LNCaP clone FGC (cell line): Measurements from ENCODE around the gene MYO7A.

Experiments
- DNase-seq: peaks from one replicate; pipeline ENCODE4 v3.0.0-alpha.2; 2011; ENCODE audit warnings: low read depth
- H3K4me3 ChIP-seq: 2 replicates; pipeline ENCODE4 v1.5.1; 2011; ENCODE audit warnings: mild to moderate bottlenecking, low read depth, low read length, control low read depth
- TF ChIP-seq, protein P1 (sequence below): IDR thresholded peaks from 2 replicates; pipeline ENCODE4 v1.5.1; 2012; ENCODE audit warnings: mild to moderate bottlenecking; ENCODE audit not compliant: control insufficient read depth, insufficient read depth; ENCODE audit errors: extremely low read depth

The MYO7A gene

DNA sequence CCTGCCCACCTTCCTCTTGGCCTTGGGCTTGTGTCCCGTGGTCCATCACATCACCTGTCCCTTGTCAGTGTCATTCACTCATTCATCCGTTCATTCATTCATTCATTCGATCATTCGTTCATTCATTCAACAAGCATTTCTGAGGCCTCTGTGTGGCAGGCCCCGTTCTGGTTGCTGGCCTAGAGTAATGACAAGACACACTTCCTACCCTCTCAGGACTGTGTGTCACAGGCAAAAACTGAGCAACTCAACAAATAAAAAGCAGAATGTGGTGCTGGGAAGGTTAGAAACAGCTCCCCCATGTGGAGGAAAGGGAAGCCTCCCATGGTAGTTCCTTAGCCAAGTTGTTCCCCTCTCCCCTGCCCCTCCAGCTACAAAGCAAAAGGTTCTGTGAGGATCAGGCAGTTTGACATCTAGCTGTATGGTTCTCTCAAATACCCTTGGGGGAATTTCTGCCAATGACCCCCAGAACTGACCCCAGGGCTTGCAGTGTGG is 27.0 kb upstream of the MYO7A start:
- no peak for DNase-seq
- no peak overlapping the region for H3K4me3 ChIP-seq
- TF ChIP-seq, protein P1, sequence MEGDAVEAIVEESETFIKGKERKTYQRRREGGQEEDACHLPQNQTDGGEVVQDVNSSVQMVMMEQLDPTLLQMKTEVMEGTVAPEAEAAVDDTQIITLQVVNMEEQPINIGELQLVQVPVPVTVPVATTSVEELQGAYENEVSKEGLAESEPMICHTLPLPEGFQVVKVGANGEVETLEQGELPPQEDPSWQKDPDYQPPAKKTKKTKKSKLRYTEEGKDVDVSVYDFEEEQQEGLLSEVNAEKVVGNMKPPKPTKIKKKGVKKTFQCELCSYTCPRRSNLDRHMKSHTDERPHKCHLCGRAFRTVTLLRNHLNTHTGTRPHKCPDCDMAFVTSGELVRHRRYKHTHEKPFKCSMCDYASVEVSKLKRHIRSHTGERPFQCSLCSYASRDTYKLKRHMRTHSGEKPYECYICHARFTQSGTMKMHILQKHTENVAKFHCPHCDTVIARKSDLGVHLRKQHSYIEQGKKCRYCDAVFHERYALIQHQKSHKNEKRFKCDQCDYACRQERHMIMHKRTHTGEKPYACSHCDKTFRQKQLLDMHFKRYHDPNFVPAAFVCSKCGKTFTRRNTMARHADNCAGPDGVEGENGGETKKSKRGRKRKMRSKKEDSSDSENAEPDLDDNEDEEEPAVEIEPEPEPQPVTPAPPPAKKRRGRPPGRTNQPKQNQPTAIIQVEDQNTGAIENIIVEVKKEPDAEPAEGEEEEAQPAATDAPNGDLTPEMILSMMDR: peak; percentile 19; the same call in 1 of the 2 replicates

DNA sequence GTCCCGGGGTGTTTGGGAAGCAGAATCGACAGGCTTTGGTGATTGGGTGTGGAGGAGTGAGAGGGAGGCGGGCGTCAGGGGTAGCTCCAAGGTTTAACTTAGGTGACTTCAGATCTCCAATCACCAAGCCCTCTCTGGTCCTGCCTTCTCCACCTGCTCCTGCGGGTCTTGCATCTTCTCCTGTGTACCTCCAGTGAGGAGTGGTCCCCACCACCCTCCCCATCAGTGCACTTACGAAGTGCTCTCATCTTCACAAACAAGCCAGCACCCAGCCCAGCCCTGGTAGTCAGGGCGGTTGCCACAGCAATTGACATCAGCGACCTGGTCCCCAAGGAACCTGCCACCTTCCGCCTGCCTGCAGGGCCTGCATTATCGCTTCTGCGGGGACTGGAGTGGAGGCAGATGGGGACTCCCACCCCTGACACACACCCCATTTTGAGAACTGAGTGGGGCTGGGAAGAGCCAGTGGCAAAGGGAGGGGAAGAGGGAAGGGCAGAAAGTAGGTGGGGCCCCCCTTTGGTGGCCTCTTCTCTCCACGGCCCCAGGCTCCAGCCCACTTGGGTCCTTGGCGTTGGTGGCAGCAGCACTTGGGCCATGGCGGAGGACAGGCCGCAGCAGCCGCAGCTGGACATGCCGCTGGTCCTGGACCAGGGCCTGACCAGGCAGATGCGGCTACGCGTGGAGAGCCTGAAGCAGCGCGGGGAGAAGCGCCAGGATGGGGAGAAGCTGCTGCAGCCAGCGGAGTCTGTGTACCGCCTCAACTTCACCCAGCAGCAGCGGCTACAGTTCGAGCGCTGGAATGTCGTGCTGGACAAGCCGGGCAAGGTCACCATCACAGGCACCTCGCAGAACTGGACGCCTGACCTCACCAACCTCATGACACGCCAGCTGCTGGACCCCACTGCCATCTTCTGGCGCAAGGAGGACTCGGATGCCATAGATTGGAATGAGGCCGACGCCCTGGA is 25.5 kb upstream of the MYO7A start, which contains the start of gene OMP:
Gene OMP (plus strand): TSS at position 595 of the 965 bp plus-strand sequence. CDS start 0 bp downstream, at position 595.
- no peak for DNase-seq
- TF ChIP-seq, protein P1: no peak

DNA sequence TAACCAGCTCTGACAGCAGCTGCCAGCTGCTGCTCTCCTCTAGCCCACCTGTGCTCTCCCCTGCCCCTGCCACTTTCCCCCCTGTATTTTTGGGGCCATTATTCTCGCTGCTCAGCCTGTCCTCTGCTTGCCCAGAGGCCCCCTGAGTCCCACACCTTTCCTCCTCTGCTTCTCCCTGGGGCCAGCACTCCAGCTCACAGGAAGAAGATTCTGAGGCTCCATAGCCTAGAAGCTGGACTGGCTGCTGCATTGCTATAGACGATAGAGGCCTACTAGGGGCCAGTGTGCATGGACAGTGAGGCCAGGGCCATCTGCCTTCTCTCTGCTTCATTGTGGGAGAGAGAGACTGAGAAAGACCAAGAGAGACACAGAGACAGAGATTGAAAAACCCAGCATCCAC is 24.7 kb upstream of the MYO7A start:
- TF ChIP-seq, protein P1: no peak
- no peak overlapping the region for H3K4me3 ChIP-seq
- no peak for DNase-seq

More for the DNA sequence above, 25.5 kb upstream of the MYO7A start, which contains the start of gene OMP:
- H3K4me3 ChIP-seq: no peak within 1 kb of the TSS

DNA sequence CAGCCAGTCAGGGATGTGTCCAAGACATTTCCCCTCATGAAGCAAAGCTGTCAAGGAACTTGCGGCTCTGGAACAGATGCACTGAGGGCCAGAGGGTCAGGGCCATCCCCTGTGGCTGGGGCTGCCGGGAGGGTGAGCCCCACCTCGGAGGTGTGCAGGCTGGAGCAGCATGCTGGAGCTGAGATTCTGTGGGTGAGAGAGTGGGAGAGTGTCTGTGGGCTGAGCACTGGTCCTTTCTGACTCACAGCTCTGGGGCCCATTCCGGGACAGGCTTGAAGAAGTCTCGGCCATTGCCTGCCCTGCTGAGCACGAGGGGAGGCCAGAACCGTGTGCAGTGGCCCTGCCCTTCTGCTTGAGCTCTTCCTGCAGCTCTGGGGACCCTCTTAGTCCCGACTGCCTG is 23.3 kb upstream of the MYO7A start:
- TF ChIP-seq, protein P1: no peak

DNA sequence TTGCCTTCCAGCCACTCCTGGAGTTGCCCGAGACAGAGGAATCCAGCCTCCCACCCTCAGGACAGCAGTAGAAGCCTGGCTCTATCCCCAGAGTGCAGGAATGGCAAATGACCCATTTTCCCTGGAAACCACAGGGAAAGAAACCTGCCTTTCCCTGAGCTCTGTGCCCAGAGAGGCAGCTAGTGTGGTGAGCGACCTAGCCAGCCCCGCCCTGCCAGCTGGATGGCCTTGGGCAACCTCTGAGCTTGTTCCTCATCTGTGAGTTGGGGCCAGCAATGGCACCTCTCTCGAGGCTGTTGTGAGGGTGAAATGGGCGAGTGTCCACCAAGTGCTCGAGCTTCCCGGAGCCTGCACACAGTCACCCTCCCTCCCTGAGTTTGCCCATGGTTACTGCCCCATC is 21.7 kb upstream of the MYO7A start:
- TF ChIP-seq, protein P1: no peak
- no peak for DNase-seq
- H3K4me3 ChIP-seq: no peak overlapping the region

More for the DNA sequence above, 23.3 kb upstream of the MYO7A start:
- H3K4me3 ChIP-seq: no peak overlapping the region
- no peak for DNase-seq

DNA sequence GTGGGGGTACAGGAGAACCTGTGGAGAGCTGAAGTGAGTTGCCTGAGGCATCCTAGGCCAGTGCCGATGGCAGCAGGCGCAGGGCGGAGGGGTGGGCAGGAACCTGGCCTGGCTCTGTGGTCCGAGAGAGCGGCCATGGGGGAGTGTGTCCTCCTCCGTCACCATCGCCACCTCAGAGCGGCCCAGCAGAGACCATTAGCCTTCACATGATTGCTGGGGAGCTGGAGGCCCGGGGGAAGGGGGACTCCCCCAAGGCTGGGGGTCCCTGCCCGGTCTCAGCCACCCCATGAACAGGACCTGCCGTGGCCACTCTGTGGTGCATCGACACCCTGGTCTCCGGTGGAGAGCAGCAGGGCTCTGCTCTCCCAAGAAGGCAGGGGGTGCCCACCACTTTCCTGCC is 21.3 kb upstream of the MYO7A start:
- DNase-seq: no peak
- TF ChIP-seq, protein P1: no peak
- no peak overlapping the region for H3K4me3 ChIP-seq

DNA sequence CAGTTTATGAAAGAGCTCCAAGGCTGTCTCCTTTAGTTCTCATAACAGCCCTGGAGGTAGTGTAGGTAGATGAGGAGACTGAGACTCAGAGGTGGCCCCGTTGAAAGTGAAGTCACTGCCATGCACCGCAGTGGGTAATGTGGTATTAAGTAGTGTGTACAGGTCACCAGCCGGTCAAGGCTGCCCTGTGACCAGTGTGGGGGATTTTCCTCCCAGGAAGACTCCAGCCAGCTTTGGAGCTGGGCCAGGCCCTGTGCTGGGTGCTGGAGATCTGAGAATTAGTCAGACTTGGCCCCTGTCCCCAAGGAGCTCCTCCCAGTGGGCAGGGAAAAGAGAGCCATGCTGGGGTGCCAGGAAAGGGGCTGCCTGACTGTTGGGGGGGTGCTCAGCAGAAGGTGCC is 20.1 kb upstream of the MYO7A start:
- no peak for DNase-seq
- TF ChIP-seq, protein P1: no peak
- H3K4me3 ChIP-seq: no peak overlapping the region
